ENCODE data around the gene SMCO2.

The SMCO2 gene

GRCh38 chr12:27446436-27446835 lies at the start of gene SMCO2:
Gene SMCO2 (plus strand): TSS chr12:27446736. CDS start chr12:27470632, 23,896 bp downstream.
- no peak for FAIRE-seq

GRCh38 chr12:27398466-27398865 lies 48.1 kb upstream of the SMCO2 start:
- no peak for FAIRE-seq

GRCh38 chr12:27399074-27399473 lies 47.5 kb upstream of the SMCO2 start:
- FAIRE-seq = no peak

GRCh38 chr12:27400856-27401354 lies 45.6 kb upstream of the SMCO2 start:
- no peak for FAIRE-seq

GRCh38 chr12:27412047-27412446 lies 34.5 kb upstream of the SMCO2 start:
- FAIRE-seq = no peak

GRCh38 chr12:27422697-27423096 lies 23.8 kb upstream of the SMCO2 start:
- no peak for FAIRE-seq

GRCh38 chr12:27424631-27425230 lies 21.8 kb upstream of the SMCO2 start:
- FAIRE-seq = peak; percentile 56

GRCh38 chr12:27425306-27425705 lies 21.2 kb upstream of the SMCO2 start:
- FAIRE-seq = no peak

- FAIRE-seq = no peak
Observed at GRCh38 chr12:27426743-27427487, 19.6 kb upstream of the SMCO2 start.

- no peak for FAIRE-seq
Observed at GRCh38 chr12:27427824-27428223, 18.7 kb upstream of the SMCO2 start.

GRCh38 chr12:27428466-27428865 lies 18.1 kb upstream of the SMCO2 start:
- no peak for FAIRE-seq

- FAIRE-seq = no peak
Observed at GRCh38 chr12:27429606-27430005, 16.9 kb upstream of the SMCO2 start.

GRCh38 chr12:27431185-27431584 lies 15.4 kb upstream of the SMCO2 start:
- FAIRE-seq = no peak

- no peak for FAIRE-seq
Observed at GRCh38 chr12:27434673-27435565, 11.6 kb upstream of the SMCO2 start.

GRCh38 chr12:27436029-27436428 lies 10.5 kb upstream of the SMCO2 start:
- FAIRE-seq = no peak

GRCh38 chr12:27436768-27437167 lies 9.8 kb upstream of the SMCO2 start:
- FAIRE-seq = no peak

GRCh38 chr12:27437839-27438238 lies 8.7 kb upstream of the SMCO2 start:
- FAIRE-seq = no peak

GRCh38 chr12:27447761-27448160 lies 1.2 kb downstream of the SMCO2 start:
- no peak for FAIRE-seq

GRCh38 chr12:27449026-27449425 lies 2.5 kb downstream of the SMCO2 start:
- no peak for FAIRE-seq

GRCh38 chr12:27449893-27450534 lies 3.5 kb downstream of the SMCO2 start:
- no peak for FAIRE-seq

GRCh38 chr12:27451036-27451825 lies 4.7 kb downstream of the SMCO2 start:
- no peak for FAIRE-seq

GRCh38 chr12:27453421-27453820 lies 6.9 kb downstream of the SMCO2 start:
- FAIRE-seq = no peak

All from A204.1 (cell line).